NCI-H82 treated with DMSO at 0.1 percent for 48 hours (cell line): ENCODE measurements around the gene EGFL8.

Source experiments
- DNase-seq: peaks from one replicate; lab custom pipeline; 2025; ENCODE audit not compliant: unreplicated experiment; lab: John Stamatoyannopoulos, UW

Gene EGFL8

DNA sequence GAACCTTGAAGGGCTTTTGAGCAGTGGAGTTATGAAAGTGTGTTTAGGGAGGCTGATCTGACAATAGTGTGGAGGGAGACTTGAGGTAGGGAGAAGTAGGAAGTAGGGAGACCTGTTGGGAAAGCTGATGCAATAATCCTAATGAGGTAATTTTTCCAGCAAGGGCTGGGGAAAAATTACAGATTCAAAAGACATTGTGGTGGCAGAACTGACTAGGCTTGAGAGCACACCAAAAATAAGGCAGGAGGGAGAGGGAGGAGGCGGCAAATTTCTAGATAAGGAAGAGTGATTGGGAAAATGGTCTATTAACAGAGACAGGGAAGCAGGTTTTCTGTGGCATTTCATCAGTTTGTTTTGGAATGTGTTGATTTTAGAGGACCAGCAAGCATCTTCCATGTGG lies 18.1 kb upstream of the EGFL8 start:
- no peak for DNase-seq

- no peak for DNase-seq
Observed at GRCh38 chr6:32146687-32147086, 17.7 kb upstream of the EGFL8 start.

DNA sequence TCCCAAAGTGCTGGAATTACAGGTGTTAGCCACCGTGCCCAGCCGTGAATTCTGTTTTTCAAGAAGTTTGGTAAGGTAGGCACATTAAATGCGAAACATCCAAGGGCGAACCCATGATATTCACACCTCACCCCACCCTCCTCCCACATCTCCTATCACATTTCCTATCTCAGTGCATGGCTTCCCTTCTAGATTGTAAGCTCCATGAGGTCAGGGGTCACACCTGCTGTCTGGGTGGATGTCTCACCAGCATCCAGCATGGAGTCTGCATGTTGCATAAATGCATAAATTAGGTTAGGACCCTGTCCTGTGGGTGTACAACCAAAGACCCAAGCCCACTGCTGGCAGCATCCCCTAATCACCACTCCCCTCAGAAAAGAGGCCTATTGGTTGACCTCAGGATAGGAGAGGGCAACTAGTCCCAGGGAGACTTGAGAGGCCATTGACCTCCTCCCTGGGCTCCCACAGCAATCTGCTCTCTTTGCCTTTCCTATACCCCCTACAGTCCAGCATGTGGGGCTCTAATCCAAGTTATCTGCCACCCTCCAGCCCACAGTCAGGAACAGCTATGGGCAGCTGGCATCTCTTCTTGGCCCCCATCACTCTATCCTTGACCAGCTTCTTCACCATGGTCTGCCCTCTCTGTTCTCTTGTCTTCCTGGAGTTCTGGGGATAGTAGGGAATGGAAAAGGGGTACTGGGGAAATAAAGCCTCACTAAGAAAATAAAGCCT lies 16.8 kb upstream of the EGFL8 start:
- no peak for DNase-seq

- no peak for DNase-seq
Observed at GRCh38 chr6:32148289-32149091, 15.9 kb upstream of the EGFL8 start.

DNA sequence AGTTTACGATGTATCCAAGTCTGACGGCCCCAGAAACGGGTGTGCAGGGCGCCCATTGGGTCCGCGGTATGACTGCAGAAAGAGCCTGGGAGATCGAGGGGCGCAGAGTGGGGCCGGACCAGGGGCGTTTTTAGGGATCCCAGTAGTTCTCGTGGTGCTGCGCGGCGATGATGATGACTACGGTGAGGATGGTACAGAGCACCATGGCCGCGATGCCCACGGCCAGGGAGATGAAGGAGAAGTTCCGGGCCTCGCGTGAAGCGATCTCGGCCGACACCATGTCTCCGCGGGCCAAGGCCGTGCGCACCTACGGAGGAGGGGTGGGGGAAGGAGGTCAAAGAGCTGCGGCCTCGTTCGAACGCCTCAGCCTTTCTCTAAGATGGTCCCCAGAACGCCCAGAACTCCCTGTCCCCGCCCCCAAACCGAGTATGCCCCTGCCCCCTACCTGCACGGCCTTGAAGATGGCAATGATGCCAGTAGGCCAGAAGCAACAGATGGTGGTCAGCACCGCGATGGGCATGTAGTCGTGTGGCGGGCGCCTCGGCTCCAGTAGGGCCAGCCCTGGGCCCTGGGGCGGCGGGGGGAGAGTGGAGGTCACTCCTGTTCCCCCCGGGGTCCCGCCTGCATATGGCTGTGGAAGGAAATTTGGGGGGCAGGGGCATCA lies 15.2 kb upstream of the EGFL8 start:
- no peak for DNase-seq

DNA sequence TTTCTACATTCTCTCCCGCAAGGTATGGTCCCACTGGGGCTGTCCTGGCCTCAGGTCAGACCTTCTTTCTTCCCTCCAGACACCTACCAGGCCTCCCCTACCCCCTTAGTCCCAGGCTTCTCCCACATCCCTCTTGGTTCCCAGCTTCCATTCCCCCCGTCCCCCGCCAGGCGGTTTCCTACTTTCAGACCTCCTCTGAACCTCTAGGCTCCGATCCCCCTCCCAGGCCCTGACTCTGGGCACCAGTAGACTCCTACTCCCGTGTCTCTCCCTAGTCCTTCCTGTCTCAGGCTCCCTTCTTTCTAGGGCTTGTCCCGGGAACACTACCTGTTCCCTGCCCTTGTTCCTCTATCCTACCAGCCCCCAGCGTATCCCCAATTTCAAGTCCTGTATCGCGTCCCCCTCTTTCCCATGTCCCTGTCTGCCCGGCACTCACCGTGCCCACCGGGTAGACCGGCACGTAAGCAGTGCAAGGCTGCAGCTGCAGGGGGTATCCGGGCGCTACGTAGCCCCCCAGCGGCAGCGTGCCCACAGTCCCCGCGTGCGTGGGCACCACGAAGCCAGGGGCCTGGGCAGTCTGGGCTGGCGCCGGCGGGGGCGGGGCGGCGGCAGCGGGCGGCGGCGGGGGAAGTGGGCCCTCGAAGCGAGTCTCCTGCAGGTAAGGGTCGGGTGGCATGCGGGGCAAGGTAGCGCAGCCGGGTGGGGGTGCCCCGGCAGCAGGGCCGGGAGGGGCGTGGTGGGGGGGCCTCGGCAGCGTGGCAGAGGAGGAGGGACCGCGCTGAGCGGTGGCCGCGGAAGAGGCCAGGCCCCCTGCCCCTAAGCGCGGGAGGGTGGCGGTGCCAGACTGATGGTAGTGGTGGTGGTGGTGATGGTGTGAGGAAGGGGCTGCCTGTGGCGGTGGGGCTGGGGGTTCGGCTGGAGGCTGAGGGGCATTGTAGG lies 14.2 kb upstream of the EGFL8 start:
- no peak for DNase-seq

- peak; percentile 62 for DNase-seq
Observed at GRCh38 chr6:32151181-32151862, 13.1 kb upstream of the EGFL8 start.

GRCh38 chr6:32151863-32152768 lies 12.3 kb upstream of the EGFL8 start, which contains the start of gene PRRT1:
Gene PRRT1, minus strand, starts transcription at chr6:32151939. Its CDS starts 112 bp downstream, at chr6:32151827.
- no peak for DNase-seq

DNA sequence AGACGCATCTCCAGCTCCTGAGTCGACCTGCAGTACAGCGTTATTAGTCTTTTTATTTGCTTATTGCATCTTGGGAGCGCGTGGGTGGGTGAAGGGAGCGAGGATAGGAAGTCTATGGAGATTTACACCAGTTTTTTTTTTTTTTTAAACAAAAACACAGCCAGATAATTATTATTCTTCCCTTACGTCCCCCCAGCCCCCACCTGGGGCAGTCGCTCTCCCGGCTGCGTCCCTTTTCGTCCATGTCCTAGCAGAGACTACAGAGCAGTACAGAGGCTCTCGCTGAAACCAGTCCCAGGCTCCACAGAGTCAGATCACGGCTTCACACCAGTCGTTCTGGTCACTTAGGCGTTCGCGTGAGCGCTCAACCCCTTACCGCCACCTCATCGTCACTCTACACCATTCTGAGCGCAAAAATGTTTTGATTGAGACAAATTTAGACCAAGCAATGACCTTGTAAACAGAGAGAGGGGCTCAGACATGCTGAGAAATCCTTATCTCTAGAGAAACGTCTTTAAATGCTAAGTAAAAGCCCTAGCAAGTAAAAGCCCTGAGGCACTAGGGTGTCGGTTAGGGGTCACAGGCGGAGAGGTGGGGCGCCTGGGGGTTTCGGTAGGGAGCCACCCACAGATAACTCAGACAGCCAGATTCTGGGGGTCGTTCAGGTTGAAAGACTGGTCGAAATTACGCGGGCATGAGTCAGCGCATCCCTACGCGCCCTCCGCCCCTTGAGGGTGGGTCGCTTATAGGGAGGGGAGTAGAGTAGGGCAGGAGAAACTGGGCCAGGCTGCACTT lies 11.4 kb upstream of the EGFL8 start:
- DNase-seq = peak; percentile 50

DNA sequence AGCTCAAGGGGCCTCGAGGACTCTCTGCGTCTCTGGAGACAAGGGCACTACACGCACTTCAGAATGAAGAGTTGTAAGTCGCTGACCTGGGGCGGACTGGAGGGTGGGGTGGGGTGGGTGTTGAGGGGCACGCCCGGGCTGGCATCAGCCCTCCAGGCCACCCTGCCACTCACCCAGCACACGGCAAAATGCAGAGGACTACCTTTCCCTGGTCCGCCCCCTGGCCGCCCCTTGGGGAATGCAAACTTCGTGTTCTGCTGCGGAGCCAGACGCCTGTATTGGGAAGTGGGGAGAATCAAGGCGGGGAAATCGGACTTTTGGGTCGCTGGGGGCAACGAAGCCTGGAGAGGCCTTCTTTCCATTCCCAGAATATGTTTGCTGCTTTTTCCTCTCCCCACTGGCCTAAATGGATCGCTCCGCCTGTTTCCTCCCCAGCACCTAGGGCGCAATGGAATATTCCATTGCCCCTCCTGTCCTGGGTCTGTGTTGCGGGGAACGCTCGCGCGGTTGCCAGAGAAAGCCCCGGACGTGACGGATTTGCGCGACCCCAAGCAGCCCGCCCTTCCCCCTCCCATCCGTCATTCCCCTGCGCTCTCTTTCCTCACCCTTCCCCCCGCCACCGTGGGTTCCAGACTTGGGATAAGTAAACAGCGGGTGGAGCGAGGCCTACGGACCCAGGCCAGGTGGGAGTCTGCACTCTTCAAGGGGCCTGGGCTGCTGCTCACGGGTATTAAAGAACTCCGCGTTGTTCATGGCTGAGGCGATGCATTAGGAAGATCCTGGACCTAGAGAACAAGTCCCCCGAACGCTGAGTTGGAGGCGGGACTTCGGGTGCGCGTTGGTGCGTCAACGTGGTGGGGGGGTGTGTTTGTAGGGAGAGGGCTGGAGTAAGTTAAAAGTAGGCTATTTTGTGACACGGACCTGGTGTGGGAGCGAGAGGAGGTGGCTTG lies 10.6 kb upstream of the EGFL8 start, which contains the start of gene PPT2:
PPT2 (plus strand) TSS at position 578 of the 950 bp plus-strand sequence. CDS start 454 bp downstream, outside the sequence.
- peak; percentile 89 for DNase-seq

- DNase-seq = peak; percentile 53
Observed at GRCh38 chr6:32154514-32155161, 9.8 kb upstream of the EGFL8 start.

DNA sequence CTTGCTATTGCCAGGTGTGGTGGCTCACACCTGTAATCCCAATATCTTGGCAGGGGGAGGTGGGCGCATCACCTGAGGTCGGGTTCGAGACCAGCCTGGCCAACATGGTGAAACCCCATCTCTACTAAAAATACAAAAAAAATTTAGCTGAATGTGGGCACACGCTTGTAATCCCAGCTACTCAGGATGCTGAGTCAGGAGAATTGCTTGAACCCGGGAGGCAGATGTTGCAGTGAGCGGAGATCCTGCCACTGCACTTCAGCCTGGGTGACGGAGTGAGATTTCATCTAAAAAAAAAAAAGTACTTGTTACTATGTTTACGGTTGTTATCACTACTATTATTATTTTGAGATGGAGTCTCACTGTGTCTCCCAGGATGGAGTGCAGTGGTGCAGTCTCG lies 7.5 kb upstream of the EGFL8 start:
- no peak for DNase-seq

DNA sequence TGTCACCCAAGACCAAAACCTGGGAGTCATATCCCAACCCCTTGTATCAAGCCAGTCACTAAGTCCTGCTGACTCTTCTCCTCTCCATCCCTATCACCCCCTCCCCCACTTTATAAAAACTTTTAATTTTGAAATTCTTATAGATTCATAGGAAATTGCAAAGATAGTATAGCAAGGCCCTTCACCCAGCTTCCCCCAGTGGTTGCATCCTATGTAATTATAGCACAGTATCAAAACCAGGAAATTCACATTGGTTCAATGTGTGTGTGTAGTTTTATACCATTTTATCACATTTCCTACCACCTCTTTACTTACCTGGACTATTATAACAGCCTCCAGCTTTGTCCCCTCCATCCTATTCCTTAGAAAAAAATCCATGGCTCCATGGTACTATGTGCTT lies 6.3 kb upstream of the EGFL8 start:
- no peak for DNase-seq

DNA sequence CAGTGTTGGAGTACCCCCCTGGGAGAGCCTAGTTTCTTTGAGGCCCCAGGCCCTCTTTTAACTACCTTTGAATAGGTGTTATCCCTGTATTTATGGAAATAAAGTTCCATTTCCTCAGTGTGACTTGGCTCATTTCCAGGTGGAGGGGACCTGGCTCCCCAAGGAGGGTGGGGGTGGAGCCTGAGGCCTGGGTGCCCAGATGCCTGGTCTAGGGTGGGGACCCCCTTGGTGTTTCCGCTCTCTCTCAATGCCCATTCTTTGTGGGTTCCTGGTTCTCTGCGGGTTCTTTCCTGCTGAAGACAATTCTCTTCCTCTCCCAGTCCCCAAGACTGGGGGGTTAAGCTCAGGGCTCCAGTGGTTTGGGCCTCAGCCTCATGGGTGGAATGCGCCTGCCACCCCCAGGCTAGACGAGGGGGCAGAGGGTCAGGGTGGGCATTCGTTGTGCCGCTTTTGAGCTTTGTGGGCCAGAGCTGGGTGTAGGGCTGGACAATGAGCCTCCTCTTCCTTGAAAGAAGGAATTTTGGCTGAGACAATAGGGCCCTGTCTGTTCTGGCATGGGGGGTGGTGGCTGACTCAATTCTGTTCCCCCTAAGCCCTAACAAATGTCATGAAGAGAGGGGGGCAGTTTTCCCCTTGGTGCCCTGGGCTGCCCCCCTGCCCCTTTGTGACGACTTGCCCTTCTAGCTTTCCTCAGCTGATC lies 686 bp upstream of the EGFL8 start:
- no peak for DNase-seq

GRCh38 chr6:32166411-32167061 lies 2.1 kb downstream of the EGFL8 start:
- no peak for DNase-seq
